ENCODE data around the gene ABHD18. TPM values are rescaled to one million over a fixed set of nuclear protein-coding genes. Genes with fewer than 3 reads are reported as not detected.
"Not testable (repeated sequence)": the region's sequence is repeated elsewhere in the genome, so short reads cannot be mapped to it uniquely, and the experiment has no call there.

The ABHD18 gene
- total RNA-seq, 2 donors from 2014 or later: 20.3 to 22.5 TPM

GRCh38 chr4:127965803-127966175, 583 bp downstream of the ABHD18 start:
- Mint-ChIP-seq H3K36me3 (ENCODE audit: low read depth) (peaks cover 2% of the 10 kb centered on the region), H3K4me3 (peak overlapping the region; percentile 97), H3K27ac (peak overlapping the region; percentile 96), H3K4me1 (peaks cover 28% of the 10 kb centered on the region), H3K27me3 (no peaks in the 10 kb centered on the region)
- peak; percentile 36 for ATAC-seq
- H3K9me3 ChIP-seq (ENCODE audit: control insufficient read depth, low read length, poor library complexity, severe bottlenecking): no peaks in the 10 kb centered on the region
- DNase-seq: peak; percentile 50 to 60 (median 51)

- Mint-ChIP-seq H3K4me3 (no peak overlapping the region), H3K4me1 (peaks cover 26% of the 10 kb centered on the region), H3K27me3 (no peaks in the 10 kb centered on the region), H3K36me3 (ENCODE audit: low read depth) (peaks cover 2% of the 10 kb centered on the region), H3K27ac (no peak overlapping the region)
- DNase-seq (no peak), ATAC-seq (no peak)
- H3K9me3 ChIP-seq (ENCODE audit: control insufficient read depth, low read length, poor library complexity, severe bottlenecking): no peaks in the 10 kb centered on the region
Observed at GRCh38 chr4:127967141-127967775, 2.1 kb downstream of the ABHD18 start.

GRCh38 chr4:127968586-127968985, 3.4 kb downstream of the ABHD18 start:
- no peaks in the 10 kb centered on the region for H3K9me3 ChIP-seq (ENCODE audit: control insufficient read depth, low read length, poor library complexity, severe bottlenecking)
- Mint-ChIP-seq H3K27me3 (no peaks in the 10 kb centered on the region), H3K4me1 (peaks cover 15% of the 10 kb centered on the region), H3K27ac (no peak overlapping the region), H3K4me3 (no peak overlapping the region), H3K36me3 (ENCODE audit: low read depth) (peaks cover 2% of the 10 kb centered on the region)
- ATAC-seq (no peak), DNase-seq (no peak)

- not testable (repeated sequence) for H3K9me3 ChIP-seq (ENCODE audit: control insufficient read depth, low read length, poor library complexity, severe bottlenecking); H3K4me3 Mint-ChIP-seq; ATAC-seq; DNase-seq; H3K27ac Mint-ChIP-seq; H3K27me3 Mint-ChIP-seq; H3K36me3 Mint-ChIP-seq (ENCODE audit: low read depth)
- peaks cover 16% of the 10 kb centered on the region for H3K4me1 Mint-ChIP-seq
Observed at GRCh38 chr4:127970925-127971324, 5.7 kb downstream of the ABHD18 start.

GRCh38 chr4:127975121-127975770, 10.0 kb downstream of the ABHD18 start:
- H3K36me3 Mint-ChIP-seq (ENCODE audit: low read depth): peaks cover 3% of the 10 kb centered on the region
- H3K4me3 Mint-ChIP-seq: no peak overlapping the region

GRCh38 chr4:127978930-127979329, 13.7 kb downstream of the ABHD18 start:
- Mint-ChIP-seq H3K36me3 (ENCODE audit: low read depth) (peaks cover 3% of the 10 kb centered on the region), H3K4me3 (no peak overlapping the region), H3K27ac (no peak overlapping the region), H3K27me3 (no peaks in the 10 kb centered on the region), H3K4me1 (peaks cover 8% of the 10 kb centered on the region)
- H3K9me3 ChIP-seq (ENCODE audit: control insufficient read depth, low read length, poor library complexity, severe bottlenecking): no peaks in the 10 kb centered on the region
- DNase-seq (no peak), ATAC-seq (no peak)

More at GRCh38 chr4:127975121-127975770, 10.0 kb downstream of the ABHD18 start:
- no peaks in the 10 kb centered on the region for H3K9me3 ChIP-seq (ENCODE audit: control insufficient read depth, low read length, poor library complexity, severe bottlenecking)
- H3K4me1 Mint-ChIP-seq: peaks cover 7% of the 10 kb centered on the region
- DNase-seq (no peak), ATAC-seq (no peak)
- no peak overlapping the region for H3K27ac Mint-ChIP-seq
- no peaks in the 10 kb centered on the region for H3K27me3 Mint-ChIP-seq

GRCh38 chr4:127982445-127982844, 17.2 kb downstream of the ABHD18 start:
- H3K4me3 Mint-ChIP-seq: no peak overlapping the region
- DNase-seq (no peak), ATAC-seq (no peak)
- no peaks in the 10 kb centered on the region for H3K9me3 ChIP-seq (ENCODE audit: control insufficient read depth, low read length, poor library complexity, severe bottlenecking)
- H3K27ac Mint-ChIP-seq: no peak overlapping the region
- peaks cover 2% of the 10 kb centered on the region for H3K4me1 Mint-ChIP-seq
- H3K36me3 Mint-ChIP-seq (ENCODE audit: low read depth): peaks cover 2% of the 10 kb centered on the region
- H3K27me3 Mint-ChIP-seq: no peaks in the 10 kb centered on the region

- H3K36me3 Mint-ChIP-seq (ENCODE audit: low read depth): peaks cover 8% of the 10 kb centered on the region
- DNase-seq: no peak
- no peaks in the 10 kb centered on the region for H3K4me1 Mint-ChIP-seq
- H3K27me3 Mint-ChIP-seq: no peaks in the 10 kb centered on the region
- H3K27ac Mint-ChIP-seq: peak overlapping the region; percentile 53
- ATAC-seq: no peak
- H3K9me3 ChIP-seq (ENCODE audit: control insufficient read depth, low read length, poor library complexity, severe bottlenecking): no peaks in the 10 kb centered on the region
- no peak overlapping the region for H3K4me3 Mint-ChIP-seq
Observed at GRCh38 chr4:127985989-127986388, 20.8 kb downstream of the ABHD18 start.

GRCh38 chr4:127988638-127989037, 23.4 kb downstream of the ABHD18 start:
- Mint-ChIP-seq H3K4me1 (peaks cover 4% of the 10 kb centered on the region), H3K36me3 (ENCODE audit: low read depth) (peaks cover 8% of the 10 kb centered on the region), H3K27me3 (no peaks in the 10 kb centered on the region), H3K27ac (peak overlapping the region; percentile 27), H3K4me3 (no peak overlapping the region)
- H3K9me3 ChIP-seq (ENCODE audit: control insufficient read depth, low read length, poor library complexity, severe bottlenecking): no peaks in the 10 kb centered on the region
- DNase-seq (no peak), ATAC-seq (no peak)

- DNase-seq: no peak
Observed at GRCh38 chr4:127993151-127993550, 27.9 kb downstream of the ABHD18 start.

GRCh38 chr4:127995776-127996175, 30.6 kb downstream of the ABHD18 start:
- ATAC-seq (no peak), DNase-seq (no peak)
- H3K4me1 Mint-ChIP-seq: peaks cover 8% of the 10 kb centered on the region
- H3K27ac Mint-ChIP-seq: no peak overlapping the region
- H3K27me3 Mint-ChIP-seq: no peaks in the 10 kb centered on the region
- no peak overlapping the region for H3K4me3 Mint-ChIP-seq
- no peaks in the 10 kb centered on the region for H3K9me3 ChIP-seq (ENCODE audit: control insufficient read depth, low read length, poor library complexity, severe bottlenecking)
- no peaks in the 10 kb centered on the region for H3K36me3 Mint-ChIP-seq (ENCODE audit: low read depth)

More at GRCh38 chr4:127993151-127993550, 27.9 kb downstream of the ABHD18 start:
- no peaks in the 10 kb centered on the region for H3K27me3 Mint-ChIP-seq
- H3K4me3 Mint-ChIP-seq: no peak overlapping the region
- ATAC-seq: no peak
- peaks cover 4% of the 10 kb centered on the region for H3K36me3 Mint-ChIP-seq (ENCODE audit: low read depth)
- no peak overlapping the region for H3K27ac Mint-ChIP-seq
- no peaks in the 10 kb centered on the region for H3K9me3 ChIP-seq (ENCODE audit: control insufficient read depth, low read length, poor library complexity, severe bottlenecking)
- H3K4me1 Mint-ChIP-seq: peaks cover 7% of the 10 kb centered on the region

- not testable (repeated sequence) for H3K27ac Mint-ChIP-seq; H3K4me3 Mint-ChIP-seq; DNase-seq; ATAC-seq; H3K36me3 Mint-ChIP-seq (ENCODE audit: low read depth); H3K27me3 Mint-ChIP-seq; H3K9me3 ChIP-seq (ENCODE audit: control insufficient read depth, low read length, poor library complexity, severe bottlenecking)
- H3K4me1 Mint-ChIP-seq: peaks cover 14% of the 10 kb centered on the region
Observed at GRCh38 chr4:127996521-127996920, 31.3 kb downstream of the ABHD18 start.

GRCh38 chr4:127997534-127998388, 32.6 kb downstream of the ABHD18 start:
- ATAC-seq: peak; percentile 64
- Mint-ChIP-seq H3K27me3 (no peaks in the 10 kb centered on the region), H3K27ac (peak overlapping the region; percentile 74), H3K36me3 (ENCODE audit: low read depth) (no peaks in the 10 kb centered on the region), H3K4me1 (peaks cover 10% of the 10 kb centered on the region), H3K4me3 (no peak overlapping the region)
- no peak for DNase-seq
- no peaks in the 10 kb centered on the region for H3K9me3 ChIP-seq (ENCODE audit: control insufficient read depth, low read length, poor library complexity, severe bottlenecking)

All from T-helper 17 cell (primary cell).